Measurements from ENCODE around the gene SELP. TPM values are rescaled to one million over a fixed set of nuclear protein-coding genes. Genes with fewer than 3 reads are reported as not detected.

Gene SELP
- total RNA-seq = not detected
- not detected for polyA plus RNA-seq (2013, experiment 1 of 2)
- not detected for polyA plus RNA-seq (2013, experiment 2 of 2)
- long read RNA-seq, experiment 1 = 0 reads
- long read RNA-seq, experiment 2 = 0 reads
- long read RNA-seq, experiment 3 = 0 reads
- long read RNA-seq, experiment 4 = 0 reads

GRCh38 chr1:169630006-169630405 lies at the start of gene SELP:
TSS of gene SELP (minus strand) at chr1:169630124. CDS start at chr1:169630074, 50 bp downstream.
- 97 to 100% methylated on average over 1 of the region's 1 CpG for WGBS, 2 experiments (ENCODE audit: insufficient coverage in 1 of 2, insufficient read length in 1 of 2)
- no peak within 1 kb of the TSS for H3K27ac Mint-ChIP-seq

GRCh38 chr1:169679692-169680091 lies 49.8 kb upstream of the SELP start:
- TF ChIP-seq CTCF (conservative IDR thresholded peaks at IDR 0.05) = no peak
- Mint-ChIP-seq H3K27me3 (ENCODE audit: insufficient read depth) (peaks cover 23% of the 10 kb centered on the region), H3K9me3 (no peaks in the 10 kb centered on the region), H3K36me3 (ENCODE audit: low read depth) (no peaks in the 10 kb centered on the region), H3K27ac (no peak overlapping the region), H3K4me3 (no peak overlapping the region), H3K4me1 (peaks cover 25% of the 10 kb centered on the region)
- Histone ChIP-seq H3K36me3 (ENCODE audit: control insufficient read depth, insufficient read depth, low read length) (no peaks in the 10 kb centered on the region), H3K27ac (ENCODE audit: low read depth, low read length) (no peak overlapping the region), H3K4me1 (ENCODE audit: control insufficient read depth, insufficient read depth, low read length) (peaks cover 8% of the 10 kb centered on the region), H3K4me3 (ENCODE audit: low read length) (no peak overlapping the region), H3K9me3 (ENCODE audit: control insufficient read depth, low read length) (peaks cover 17% of the 10 kb centered on the region), H3K27me3 (ENCODE audit: control insufficient read depth, insufficient read depth, low read length, poor library complexity, severe bottlenecking) (no peaks in the 10 kb centered on the region), H3K9ac (ENCODE audit: extremely low read depth, low read length, poor library complexity, severe bottlenecking) (no peak overlapping the region)
- no peak for DNase-seq
- WGBS, 2 experiments (ENCODE audit: insufficient coverage in 1 of 2, insufficient read length in 1 of 2) = 88 to 91% methylated on average over 3 of the region's 3 CpGs

More at GRCh38 chr1:169630006-169630405, at the start of gene SELP:
- Histone ChIP-seq H3K4me1 (ENCODE audit: control insufficient read depth, insufficient read depth, low read length) (no peaks in the 10 kb centered on the region), H3K27me3 (ENCODE audit: control insufficient read depth, insufficient read depth, low read length, poor library complexity, severe bottlenecking) (no peaks in the 10 kb centered on the region), H3K9ac (ENCODE audit: extremely low read depth, low read length, poor library complexity, severe bottlenecking) (no peak within 1 kb of the TSS), H3K9me3 (ENCODE audit: control insufficient read depth, low read length) (peaks cover 19% of the 10 kb centered on the region), H3K36me3 (ENCODE audit: control insufficient read depth, insufficient read depth, low read length) (no peaks in the 10 kb centered on the region), H3K27ac (ENCODE audit: low read depth, low read length) (no peak within 1 kb of the TSS), H3K4me3 (ENCODE audit: low read length) (no peak within 1 kb of the TSS)
- H3K4me3 Mint-ChIP-seq = no peak within 1 kb of the TSS
- TF ChIP-seq CTCF (conservative IDR thresholded peaks at IDR 0.05) = no peak
- H3K9me3 Mint-ChIP-seq = peaks cover 14% of the 10 kb centered on the region
- no peaks in the 10 kb centered on the region for H3K4me1 Mint-ChIP-seq
- no peak for DNase-seq
- H3K27me3 Mint-ChIP-seq (ENCODE audit: insufficient read depth) = no peaks in the 10 kb centered on the region
- no peaks in the 10 kb centered on the region for H3K36me3 Mint-ChIP-seq (ENCODE audit: low read depth)

GRCh38 chr1:169676001-169676400 lies 46.1 kb upstream of the SELP start:
- Histone ChIP-seq H3K4me1 (ENCODE audit: control insufficient read depth, insufficient read depth, low read length) (peaks cover 5% of the 10 kb centered on the region), H3K27ac (ENCODE audit: low read depth, low read length) (no peak overlapping the region), H3K27me3 (ENCODE audit: control insufficient read depth, insufficient read depth, low read length, poor library complexity, severe bottlenecking) (no peaks in the 10 kb centered on the region), H3K9me3 (ENCODE audit: control insufficient read depth, low read length) (peaks cover 8% of the 10 kb centered on the region), H3K36me3 (ENCODE audit: control insufficient read depth, insufficient read depth, low read length) (no peaks in the 10 kb centered on the region), H3K9ac (ENCODE audit: extremely low read depth, low read length, poor library complexity, severe bottlenecking) (no peak overlapping the region), H3K4me3 (ENCODE audit: low read length) (no peak overlapping the region)
- no peak for TF ChIP-seq CTCF (conservative IDR thresholded peaks at IDR 0.05)
- WGBS, 2 experiments (ENCODE audit: insufficient coverage in 1 of 2, insufficient read length in 1 of 2) = 69 to 74% methylated on average over 2 of the region's 2 CpGs
- Mint-ChIP-seq H3K9me3 (peaks cover 3% of the 10 kb centered on the region), H3K36me3 (ENCODE audit: low read depth) (no peaks in the 10 kb centered on the region), H3K4me1 (peaks cover 17% of the 10 kb centered on the region), H3K27me3 (ENCODE audit: insufficient read depth) (peaks cover 13% of the 10 kb centered on the region), H3K27ac (peak overlapping the region; percentile 18), H3K4me3 (no peak overlapping the region)
- no peak for DNase-seq

All from endodermal cell (in vitro differentiated cells).